Caco-2 (cell line): ENCODE measurements around the gene STUB1. TPM values are rescaled to one million over a fixed set of nuclear protein-coding genes. Genes with fewer than 3 reads are reported as not detected.

Experiments used
- BruUV-seq: library from RNA; stranded (reverse); fragments of 400-500 nt; replicated peaks from 2 replicates; lab custom pipeline; 2021; lab: Mats Ljungman, UMichigan
- CTCF ChIA-PET: fragments of 300-600 bp; sonication (Branson Sonifier 250); formaldehyde crosslinking; loops from one replicate; lab custom pipeline; 2022; ENCODE audit warnings: antibody characterized with exemption; lab: Charles Lee
- POLR2A ChIA-PET: fragments of 300-600 bp; sonication (Branson Sonifier 250); formaldehyde crosslinking; loops from one replicate; lab custom pipeline; 2022; ENCODE audit warnings: antibody characterized with exemption; lab: Charles Lee
- DNase-seq, 2 experiments: peaks; one replicate each; pipeline versions ENCODE4 v3.0.0 to v3.0.0-alpha.2; 2020 to 2022
- H3K27me3 ChIP-seq: replicated peaks from 2 replicates; pipeline ENCODE4 v1.6.0; 2011; ENCODE audit warnings: low read length; ENCODE audit not compliant: control insufficient read depth, insufficient read depth
- H3K36me3 ChIP-seq: 2 replicates; pipeline ENCODE4 v1.5.1; 2011; ENCODE audit warnings: low read length; ENCODE audit not compliant: control insufficient read depth, insufficient read depth
- H3K4me1 ChIP-seq: fragments of 250-450 bp; sonication (Bioruptor Pico); 2 replicates; pipeline ENCODE4 v1.5.1; 2020; ENCODE audit warnings: mild to moderate bottlenecking
- H3K4me3 ChIP-seq: 2 replicates; pipeline ENCODE4 v1.5.1; 2011; ENCODE audit warnings: low read depth, mild to moderate bottlenecking, control low read depth, low read length
- H3K9me3 ChIP-seq: fragments of 250-450 bp; sonication (Bioruptor Pico); 2 replicates; pipeline ENCODE4 v1.5.1; 2020; ENCODE audit warnings: mild to moderate bottlenecking, moderate library complexity
- H3K27ac Mint-ChIP-seq: one replicate; pipeline ENCODE4 v1.8.0; 2022; ENCODE audit warnings: mixed read lengths; ENCODE audit not compliant: unreplicated experiment
- H3K27me3 Mint-ChIP-seq: one replicate; pipeline ENCODE4 v1.8.0; 2022; ENCODE audit warnings: mixed read lengths; ENCODE audit not compliant: insufficient read depth, unreplicated experiment
- H3K36me3 Mint-ChIP-seq: one replicate; pipeline ENCODE4 v1.8.0; 2022; ENCODE audit warnings: mild to moderate bottlenecking, mixed read lengths; ENCODE audit not compliant: insufficient read depth, unreplicated experiment
- H3K4me1 Mint-ChIP-seq: one replicate; pipeline ENCODE4 v1.8.0; 2022; ENCODE audit warnings: low read depth, mixed read lengths; ENCODE audit not compliant: unreplicated experiment
- H3K4me3 Mint-ChIP-seq: one replicate; pipeline ENCODE4 v1.8.0; 2022; ENCODE audit warnings: mild to moderate bottlenecking, moderate library complexity, mixed read lengths; ENCODE audit not compliant: unreplicated experiment
- H3K9me3 Mint-ChIP-seq: one replicate; pipeline ENCODE4 v1.8.0; 2022; ENCODE audit warnings: mixed read lengths; ENCODE audit not compliant: unreplicated experiment
- CTCF ChIP-seq, 2 experiments: fragments of 200-600 bp in 1 of 2; IDR thresholded peaks; 1 replicate in 1 of 2; 2 replicates in 1 of 2; pipeline versions ENCODE4 v1.5.1 to v1.8.0; 2011 to 2022; ENCODE audit warnings: antibody characterized with exemption in 1 of 2, control low read depth in 1 of 2, inconsistent platforms in 1 of 2, low read depth in 1 of 2, low read length in 1 of 2, mild to moderate bottlenecking in 1 of 2, moderate library complexity in 1 of 2; ENCODE audit not compliant: insufficient read depth in 1 of 2, severe bottlenecking in 1 of 2, unreplicated experiment in 1 of 2
- intact Hi-C: fragments of 100-400 bp; cut with micrococcal nuclease; formaldehyde crosslinking; loops from one replicate; pipeline ENCODE4 v1.10.0; 2022; ENCODE audit not compliant: unreplicated experiment
- total RNA-seq: library from RNA; stranded (reverse); gene quantifications from 2 replicates; pipeline ENCODE4 v1.2.3, GENCODE V29; 2022

The STUB1 gene
- total RNA-seq, 1 experiment from 2014 or later, result 77.8 TPM

DNA sequence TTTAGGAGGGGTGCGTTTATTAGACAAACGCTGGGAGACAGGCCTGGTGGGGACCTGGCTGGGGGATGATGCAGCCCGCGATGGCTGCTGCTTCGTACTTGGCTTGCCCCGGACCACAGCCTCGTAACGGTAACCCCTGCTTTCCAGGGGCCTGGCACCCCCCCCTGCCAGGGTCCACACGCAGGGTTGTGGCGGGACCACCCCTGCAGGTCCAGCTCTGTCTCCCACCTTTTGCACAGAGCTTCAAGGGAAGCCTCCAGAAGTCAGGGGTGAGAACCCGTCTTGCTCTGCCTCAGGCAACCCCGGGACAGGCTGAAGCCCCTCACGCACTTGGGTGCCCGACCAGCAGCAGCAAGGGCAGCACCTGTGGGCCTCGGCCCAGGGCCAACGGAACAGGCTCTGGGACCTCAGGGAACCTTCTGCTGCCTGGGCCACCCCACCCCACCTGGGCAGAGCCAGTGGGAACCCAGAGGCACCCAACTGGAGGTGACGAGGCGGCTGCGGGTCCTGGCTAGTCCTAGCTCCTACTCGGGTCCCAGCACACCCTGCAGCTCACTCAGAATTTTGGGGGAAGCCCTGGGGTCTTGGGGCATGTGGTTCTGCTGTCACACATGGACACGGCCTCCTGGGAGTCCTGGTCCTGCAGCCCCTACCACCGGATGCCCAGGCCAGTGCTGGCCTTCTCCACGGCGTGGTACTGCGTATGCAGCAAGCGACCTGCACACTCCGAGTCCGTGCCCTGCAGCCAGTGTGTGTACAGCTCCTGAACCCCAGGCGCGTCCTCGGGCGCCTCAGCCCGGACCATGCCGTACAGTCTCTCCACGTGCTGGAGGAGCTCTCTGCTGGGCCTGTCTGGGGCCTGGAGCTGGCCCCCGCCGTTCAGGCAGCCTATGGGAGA is 49.8 kb downstream of the STUB1 start:
- Histone ChIP-seq H3K27me3 (no peaks in the 10 kb centered on the region), H3K4me3 (no peak overlapping the region), H3K4me1 (peaks cover 3% of the 10 kb centered on the region; the same call in 1 of the 2 replicates), H3K9me3 (no peaks in the 10 kb centered on the region), H3K36me3 (no peaks in the 10 kb centered on the region)
- Mint-ChIP-seq H3K27ac (no peak overlapping the region), H3K4me1 (no peaks in the 10 kb centered on the region), H3K36me3 (peaks cover 32% of the 10 kb centered on the region), H3K27me3 (no peaks in the 10 kb centered on the region), H3K4me3 (no peak overlapping the region), H3K9me3 (no peaks in the 10 kb centered on the region)
- ChIA-PET CTCF (interaction anchor here (0.6 kb wide), 1 partner anchor 600 kb away, joined by 4 read pairs; no protein-coding TSS in a partner anchor), POLR2A (interaction anchor here (0.6 kb wide), 1 partner anchor 19 kb away, joined by 3 read pairs; no protein-coding TSS in a partner anchor)
- TF ChIP-seq CTCF (IDR thresholded peaks at IDR 0.05; ENCODE audit: insufficient read depth in 1 of 2, low read depth in 1 of 2, low read length in 1 of 2, severe bottlenecking in 1 of 2, unreplicated experiment in 1 of 2), result no peak
- BruUV-seq, result no TSS peak
- intact Hi-C loops, result no loop called here
- DNase-seq, result no peak

- no TSS peak for BruUV-seq
- Histone ChIP-seq H3K4me1 (peaks cover 3% of the 10 kb centered on the region; the same call in 1 of the 2 replicates), H3K9me3 (no peaks in the 10 kb centered on the region), H3K36me3 (no peaks in the 10 kb centered on the region), H3K27me3 (no peaks in the 10 kb centered on the region), H3K4me3 (no peak overlapping the region)
- Mint-ChIP-seq H3K27me3 (no peaks in the 10 kb centered on the region), H3K4me3 (no peak overlapping the region), H3K27ac (no peak overlapping the region), H3K9me3 (no peaks in the 10 kb centered on the region), H3K36me3 (peaks cover 33% of the 10 kb centered on the region), H3K4me1 (no peaks in the 10 kb centered on the region)
- ChIA-PET CTCF (no interaction called here), POLR2A (interaction anchor here (0.8 kb wide), 1 partner anchor 10 kb away, joined by 3 read pairs; the partner anchor contains the start of gene ANTKMT)
- DNase-seq, result no peak
- TF ChIP-seq CTCF (IDR thresholded peaks at IDR 0.05; ENCODE audit: insufficient read depth in 1 of 2, low read depth in 1 of 2, low read length in 1 of 2, severe bottlenecking in 1 of 2, unreplicated experiment in 1 of 2), result no peak
- intact Hi-C loops, result no loop called here
These were observed 50.7 kb downstream of the STUB1 start for GRCh38 chr16:730666-731509.

- peaks cover 39% of the 10 kb centered on the region for H3K36me3 Mint-ChIP-seq
These were observed 52.1 kb downstream of the STUB1 start for GRCh38 chr16:732332-732731.

More at GRCh38 chr16:732332-732731, 52.1 kb downstream of the STUB1 start:
- intact Hi-C loops, result no loop called here
- Histone ChIP-seq H3K36me3 (no peaks in the 10 kb centered on the region; the same call in 1 of the 2 replicates), H3K4me1 (no peaks in the 10 kb centered on the region), H3K27me3 (no peaks in the 10 kb centered on the region), H3K9me3 (no peaks in the 10 kb centered on the region), H3K4me3 (no peak overlapping the region)
- H3K27me3 Mint-ChIP-seq, result no peaks in the 10 kb centered on the region
- no peaks in the 10 kb centered on the region for H3K9me3 Mint-ChIP-seq
- no peak overlapping the region for H3K27ac Mint-ChIP-seq
- BruUV-seq, result no TSS peak
- no peak for TF ChIP-seq CTCF (IDR thresholded peaks at IDR 0.05; ENCODE audit: insufficient read depth in 1 of 2, low read depth in 1 of 2, low read length in 1 of 2, severe bottlenecking in 1 of 2, unreplicated experiment in 1 of 2)
- no peak overlapping the region for H3K4me3 Mint-ChIP-seq
- no peaks in the 10 kb centered on the region for H3K4me1 Mint-ChIP-seq
- CTCF ChIA-PET, result interaction anchor here (0.8 to 0.9 kb wide), 2 partner anchors 8 to 21 kb away, joined by 3 to 4 read pairs; no protein-coding TSS in a partner anchor
- no peak for DNase-seq
- POLR2A ChIA-PET, result no interaction called here
